Medulla oblongata (tissue), 1 donor: Measurements from ENCODE around the gene RALGPS2.

Experiments used
- DNase-seq: peaks from one replicate; pipeline ENCODE4 v3.0.0-alpha.2; 2015; ENCODE audit errors: extremely low spot score

Gene RALGPS2

DNA sequence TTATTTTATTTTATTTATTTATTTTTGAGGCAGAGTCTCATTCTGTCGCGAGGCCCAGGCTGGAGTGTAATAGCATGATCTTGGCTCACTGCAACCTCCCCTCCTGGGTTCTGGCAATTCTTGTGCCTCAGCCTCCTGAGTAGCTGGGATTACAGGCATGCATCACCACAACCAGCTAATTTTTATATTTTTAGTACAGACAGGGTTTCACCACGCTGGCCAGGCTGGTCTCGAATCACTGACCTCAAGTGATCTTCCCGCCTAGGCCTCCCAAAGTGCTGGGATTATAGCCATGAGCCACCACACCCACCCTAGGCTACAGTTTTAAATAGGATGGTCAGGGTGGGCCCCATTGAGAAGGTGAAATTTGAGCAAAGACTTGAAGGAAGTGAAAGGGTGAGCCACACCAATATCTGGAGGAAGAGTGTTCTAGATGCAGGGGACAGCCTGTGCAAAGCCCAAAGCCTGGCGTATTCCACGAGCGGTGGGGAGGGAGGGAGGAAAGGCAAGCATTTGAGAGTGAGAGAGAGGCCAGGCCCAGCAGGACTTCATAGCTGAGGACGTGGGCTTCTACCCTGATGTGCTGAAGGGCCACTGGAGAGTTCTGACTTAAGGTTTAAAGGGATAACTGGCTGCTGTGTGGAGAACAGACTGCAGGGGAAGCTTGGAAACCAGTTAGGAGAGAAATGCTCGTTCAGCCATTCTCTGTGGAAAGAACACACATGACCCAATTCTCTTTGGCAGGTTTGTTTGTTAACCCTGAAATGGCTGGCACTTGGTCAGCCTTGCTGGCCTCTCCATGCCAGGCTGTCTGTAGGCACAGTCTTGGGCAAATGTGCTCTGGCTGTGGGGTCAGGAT is 238.0 kb downstream of the RALGPS2 start:
- peak; percentile 7 for DNase-seq

DNA sequence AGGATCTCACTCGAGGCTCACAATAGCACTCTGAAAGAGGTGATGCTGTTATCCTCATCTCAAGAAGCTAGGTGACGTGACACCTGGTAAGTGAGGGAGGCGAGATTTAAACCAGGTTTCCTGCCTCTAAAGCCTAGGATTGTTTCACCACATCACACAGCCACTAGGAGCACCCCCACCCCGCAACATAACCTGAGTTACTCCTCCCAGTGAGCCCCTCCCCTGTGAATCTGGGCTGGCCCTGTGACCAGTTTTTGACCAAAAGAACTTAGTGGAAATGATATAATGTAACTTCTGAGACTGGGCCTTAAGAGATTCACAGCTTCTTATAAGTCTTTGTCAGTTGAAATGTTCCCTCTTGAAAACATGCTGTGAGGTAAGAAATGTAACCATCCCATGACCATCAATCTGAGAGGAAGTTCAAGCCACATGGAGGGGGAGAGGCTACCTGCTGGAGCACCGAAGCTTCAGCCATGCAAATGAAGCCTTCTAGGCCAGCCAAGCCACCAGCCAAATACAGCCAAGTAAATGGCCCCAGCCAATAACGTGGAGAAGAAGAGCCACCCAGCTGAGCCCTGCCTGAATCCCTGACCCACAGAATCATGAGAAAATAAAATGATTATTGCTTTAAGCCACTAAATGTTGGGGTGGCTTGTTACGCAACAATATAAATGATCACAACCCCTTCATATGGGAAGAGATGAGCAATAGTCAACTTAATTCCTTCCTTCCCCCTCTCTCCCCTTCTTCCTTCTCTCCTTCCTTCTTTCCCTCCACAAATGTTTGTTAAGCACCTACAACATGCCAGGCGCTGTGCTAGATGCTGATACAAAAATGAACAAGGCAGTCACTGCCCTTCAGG is 239.7 kb downstream of the RALGPS2 start:
- no peak for DNase-seq

DNA sequence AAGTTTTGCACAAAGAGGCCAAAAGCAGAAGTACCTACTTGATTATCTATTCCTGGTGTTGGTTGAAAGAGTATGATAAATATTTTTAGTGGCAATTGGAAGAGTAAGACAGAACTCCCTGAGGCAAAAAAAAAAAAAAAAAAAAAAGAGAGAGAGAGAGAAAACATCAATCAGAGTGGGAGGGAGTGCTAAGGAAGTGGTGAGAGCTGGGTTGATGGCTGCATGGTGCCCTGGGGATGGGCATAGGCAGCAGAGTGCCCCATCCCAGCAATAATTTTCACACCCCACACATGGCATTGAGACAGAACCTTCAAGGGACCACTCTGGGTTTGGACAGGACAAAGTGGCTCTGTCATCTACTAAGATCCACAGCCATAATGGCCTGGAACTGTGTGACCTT is 241.3 kb downstream of the RALGPS2 start:
- DNase-seq, result no peak

DNA sequence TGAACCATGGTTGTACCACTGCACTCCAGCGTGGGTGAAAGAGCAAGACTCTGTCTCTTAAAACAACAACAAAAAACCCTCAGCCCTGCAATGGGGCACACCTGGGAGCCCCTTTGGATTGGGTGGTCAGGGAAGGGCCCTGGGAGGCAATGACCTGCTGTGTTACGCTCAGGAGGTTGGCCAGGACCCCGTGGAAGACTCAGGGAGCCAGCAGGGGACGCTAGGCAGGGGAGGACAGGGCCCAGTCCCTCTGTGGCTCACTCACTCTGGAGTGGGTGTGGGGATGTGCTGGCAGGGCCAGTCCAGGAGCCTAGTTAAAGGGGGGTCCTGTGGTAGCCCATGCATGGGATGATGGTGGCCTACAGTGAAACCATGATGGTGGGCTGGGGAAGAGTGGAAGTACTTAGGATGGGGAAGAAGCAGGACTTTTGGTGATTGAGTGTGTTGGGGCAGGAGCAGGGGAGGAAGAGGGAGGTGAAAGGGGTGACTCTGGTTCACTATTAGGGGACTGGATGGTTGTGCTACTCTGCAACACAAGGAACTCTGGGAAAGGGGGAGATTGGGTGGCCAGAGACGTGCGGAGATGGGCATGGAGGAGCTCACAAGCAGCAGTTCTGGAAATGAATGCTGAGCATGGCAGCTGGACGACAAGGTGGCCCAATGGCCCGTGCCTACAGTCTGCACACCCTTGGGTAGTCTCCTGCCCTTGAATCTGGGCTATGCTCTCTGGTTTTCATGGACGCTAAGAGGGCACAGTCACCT is 244.4 kb downstream of the RALGPS2 start:
- DNase-seq, result no peak

DNA sequence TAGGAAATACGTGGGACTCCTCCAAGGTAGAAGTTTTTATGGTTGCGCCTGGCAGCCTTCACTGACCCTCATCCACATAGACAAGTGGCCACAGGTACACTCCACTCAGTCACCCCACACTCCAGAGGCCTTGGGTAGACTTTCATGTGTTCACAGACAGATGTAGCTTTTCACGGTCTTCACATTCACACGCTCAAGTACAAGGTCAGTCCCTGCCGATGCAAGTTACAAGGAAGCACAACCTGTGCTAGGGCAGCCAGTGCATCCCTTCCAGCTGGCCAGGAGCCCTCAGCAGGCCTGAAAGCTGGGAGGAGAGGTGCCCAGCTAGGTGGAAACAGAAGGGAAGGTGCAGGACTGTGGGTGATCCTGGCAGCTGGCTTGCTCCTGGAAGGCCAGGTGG is 245.1 kb downstream of the RALGPS2 start:
- no peak for DNase-seq
